K562 (cell line): Measurements from ENCODE around the gene CRYBA1. TPM values are rescaled to one million over a fixed set of nuclear protein-coding genes. Genes with fewer than 3 reads are reported as not detected.

ENCODE experiments used
- ATAC-seq: fragments of 200-7000 bp; cut with Tn5 transposase; 3 replicates; pipeline ENCODE4 v1.9.1; 2020; ENCODE audit warnings: moderate library complexity
- BruUV-seq: library from RNA; stranded (reverse); fragments of 400-500 nt; replicated peaks from 2 replicates; lab custom pipeline; 2021; lab: Mats Ljungman, UMichigan
- CTCF ChIA-PET: fragments of 300-600 bp; formaldehyde crosslinking; extraction: SDS; loops from one replicate; lab custom pipeline; 2021; ENCODE audit warnings: low intra/inter-chr PET ratio; lab: Yijun Ruan, JAX
- POLR2A ChIA-PET: fragments of 300-600, 350-650 bp; sonication (Branson Sonifier 250); formaldehyde crosslinking; extraction: SDS; loops from one replicate; lab custom pipeline; 2021; ENCODE audit warnings: antibody characterized with exemption, inconsistent platforms; lab: Yijun Ruan, JAX
- DNase-seq, 4 experiments: peaks; one replicate each; pipeline versions ENCODE4 v3.0.0 to v3.0.0-alpha.2; 2011 to 2018; ENCODE audit warnings: low spot score in 3 of 4, mixed read lengths in 3 of 4; ENCODE audit errors: extremely low read depth in 1 of 4
- FAIRE-seq: peaks from 2 replicates; lab custom pipeline; 2011; peaks lifted over from hg19 to GRCh38; lab: Jason Lieb, UNC
- H2AFZ ChIP-seq: 2 replicates; pipeline ENCODE4 v1.6.0; 2011; ENCODE audit warnings: low read depth, low read length, control low read depth, inconsistent platforms
- H3K27ac ChIP-seq: fragments of 200-600 bp; 3 replicates; pipeline ENCODE4 v1.8.0; 2011; ENCODE audit warnings: low read depth, mild to moderate bottlenecking, control low read depth, inconsistent platforms, low read length, moderate library complexity, mixed read lengths; ENCODE audit errors: extremely low read depth
- H3K27me3 ChIP-seq, 2 experiments: fragments of 300-600 bp in 1 of 2; 2 replicates in 1 of 2; 3 replicates in 1 of 2; pipeline versions ENCODE4 v1.6.0 to v1.8.0; 2011; ENCODE audit warnings: inconsistent platforms in 2 of 2, low read length in 2 of 2, mild to moderate bottlenecking in 1 of 2, mixed read lengths in 1 of 2, moderate library complexity in 1 of 2; ENCODE audit not compliant: control insufficient read depth in 2 of 2, insufficient read depth in 2 of 2
- H3K36me3 ChIP-seq: fragments of 300-600 bp; 3 replicates; pipeline ENCODE4 v1.8.0; 2011; ENCODE audit warnings: mild to moderate bottlenecking, low read length, inconsistent platforms; ENCODE audit not compliant: control insufficient read depth, insufficient read depth
- H3K4me1 ChIP-seq, 2 experiments: fragments of 200-600 bp in 1 of 2; replicated peaks in 1 of 2; 2 replicates in 1 of 2; 3 replicates in 1 of 2; pipeline versions ENCODE4 v1.5.1 to v1.8.0; 2011; ENCODE audit warnings: inconsistent platforms in 2 of 2, low read length in 2 of 2, mild to moderate bottlenecking in 1 of 2, mixed read lengths in 1 of 2, moderate library complexity in 1 of 2; ENCODE audit not compliant: control insufficient read depth in 2 of 2, insufficient read depth in 2 of 2
- H3K4me2 ChIP-seq: 2 replicates; pipeline ENCODE4 v1.6.1; 2011; ENCODE audit warnings: low read length, control low read depth, inconsistent platforms, mixed read lengths; ENCODE audit not compliant: insufficient read depth
- H3K4me3 ChIP-seq: fragments of 200-600 bp; sonication (generic), shearing (Covaris generic); 2 replicates; pipeline ENCODE4 v1.5.1; 2016; ENCODE audit warnings: control low read depth, inconsistent platforms
- H3K79me2 ChIP-seq: fragments of 200-600 bp; 3 replicates; pipeline ENCODE4 v1.8.0; 2011; ENCODE audit warnings: low read length, inconsistent platforms; ENCODE audit not compliant: control insufficient read depth, insufficient read depth
- H3K9ac ChIP-seq, 2 experiments: 2 replicates each; pipeline versions ENCODE4 v1.6.0 to v1.6.1; 2011; ENCODE audit warnings: low read depth in 2 of 2, low read length in 2 of 2, control low read depth in 1 of 2, inconsistent platforms in 1 of 2, mild to moderate bottlenecking in 1 of 2, mixed read lengths in 1 of 2; ENCODE audit not compliant: insufficient read depth in 1 of 2
- H3K9me1 ChIP-seq: one replicate; pipeline ENCODE4 v1.6.0; 2011; ENCODE audit warnings: inconsistent platforms, mild to moderate bottlenecking, low read length, moderate library complexity; ENCODE audit not compliant: control insufficient read depth, insufficient read depth
- H3K9me3 ChIP-seq: replicated peaks from 2 replicates; pipeline ENCODE4 v1.5.1; 2011; ENCODE audit warnings: low read depth, low read length, inconsistent platforms; ENCODE audit not compliant: control insufficient read depth, insufficient read depth
- H4K20me1 ChIP-seq: replicated peaks from 2 replicates; pipeline ENCODE4 v1.6.1; 2011; ENCODE audit warnings: low read length, inconsistent platforms, mixed read lengths; ENCODE audit not compliant: control insufficient read depth, insufficient read depth
- ARNT ChIP-seq, 2 experiments: fragments of 450-650 bp; IDR thresholded peaks; 2 replicates each; pipeline ENCODE4 v1.6.1; 2016; ENCODE audit warnings: mild to moderate bottlenecking in 1 of 2
- ILF3 ChIP-seq: fragments of 450-650 bp; IDR thresholded peaks from 2 replicates; pipeline ENCODE4 v1.6.1; 2018; ENCODE audit warnings: antibody characterized with exemption, mild to moderate bottlenecking, moderate library complexity, borderline replicate concordance
- NCOR1 ChIP-seq: fragments of 450-650 bp; IDR thresholded peaks from 2 replicates; pipeline ENCODE4 v1.6.1; 2016; ENCODE audit warnings: mild to moderate bottlenecking, moderate library complexity
- PHF21A ChIP-seq: fragments of 450-650 bp; IDR thresholded peaks from 2 replicates; pipeline ENCODE4 v1.6.1; 2017; ENCODE audit warnings: low read depth, borderline replicate concordance
- SMARCE1 ChIP-seq: fragments of 450-650 bp; IDR thresholded peaks from 2 replicates; pipeline ENCODE4 v1.7.1; 2016; ENCODE audit warnings: mild to moderate bottlenecking
- SRSF7 ChIP-seq: fragments of 200-400 bp; formaldehyde crosslinking; optimal IDR thresholded peaks from 2 replicates; pipeline ENCODE3; 2017; ENCODE audit warnings: mild to moderate bottlenecking, low read depth, low read length
- ZNF143 ChIP-seq: sonication (generic); formaldehyde crosslinking; IDR thresholded peaks from 2 replicates; pipeline ENCODE4 v1.9.0; 2022; ENCODE audit warnings: mild to moderate bottlenecking, missing genetic modification reagents
- ZNF146 ChIP-seq: IDR thresholded peaks from one replicate; pipeline ENCODE4 v1.6.1; 2018; ENCODE audit warnings: missing compliant biosample characterization; ENCODE audit not compliant: unreplicated experiment
- WGBS: fragments of 100-300 bp; shearing (Covaris generic); methylation state at CpG from one replicate; pipeline ENCODE4 v1.1.6; 2016; ENCODE audit warnings: low coverage, mixed read lengths; ENCODE audit not compliant: insufficient coverage; ENCODE audit errors: missing lambda C conversion rate; 5-methylcytosine and 5-hydroxymethylcytosine counted together
- in situ Hi-C: fragments of 300-500 bp; cut with MboI; formaldehyde crosslinking; loops from 4 replicates; pipeline ENCODE4 v1.15.0; 2018; ENCODE audit warnings: inconsistent platforms, mixed read lengths
- intact Hi-C: fragments of 100-400 bp; cut with micrococcal nuclease; formaldehyde crosslinking; loops from 2 replicates; pipeline ENCODE4 v1.14.2; 2022
- polyA plus RNA-seq, 8 experiments: library from polyadenylated mRNA; depleted of rRNA in 4 of 8; stranded (reverse) in 5 of 8; unstranded in 3 of 8; fragments of >200 nt; fragmentation: Nextera tagmentation in 2 of 8; fragmentation: Illumina TruSeq in 1 of 8; extraction: Ambion mirVana in 2 of 8; extraction: Trizol in 1 of 8; gene quantifications; 2 replicates each; pipeline versions ENCODE4 v1.2.1 to v1.2.3, GENCODE V29; 2011 to 2014; ENCODE audit warnings: inconsistent platforms in 1 of 8, missing spikeins in 1 of 8
- total RNA-seq, 7 experiments: library from RNA; depleted of rRNA in 6 of 7; stranded (reverse); fragments of >200 nt in 6 of 7; fragmentation: Illumina TruSeq in 2 of 7; extraction: Trizol in 2 of 7; gene quantifications; 2 replicates each; pipeline versions ENCODE4 v1.2.1 to v1.2.3, GENCODE V29; 2011 to 2021; ENCODE audit warnings: low replicate concordance in 1 of 7

The CRYBA1 gene
- total and polyA plus RNA-seq, 9 of the 15 experiments (the other 6 are each of a cell fraction or from before 2014, with no cell fraction given): not detected

DNA sequence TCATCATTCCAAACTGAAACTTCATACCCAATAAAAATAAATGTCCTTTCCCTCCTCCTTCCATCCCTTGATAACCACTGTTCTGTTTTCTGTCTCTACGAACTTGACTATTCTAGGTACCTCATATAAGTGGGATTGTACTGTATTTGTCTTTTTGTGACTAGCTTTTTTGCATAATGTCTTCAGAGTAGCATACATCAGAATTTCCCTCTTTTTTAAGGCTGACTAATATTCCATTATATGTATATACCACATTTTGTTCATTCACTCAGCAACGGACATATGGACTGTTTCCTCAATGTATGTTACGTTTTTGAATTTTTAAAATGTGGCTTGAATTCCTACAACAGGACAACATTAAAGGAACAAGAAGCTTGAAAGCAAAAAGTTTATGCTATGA, 48.8 kb downstream of the CRYBA1 start:
- no peak overlapping the region for H3K27ac ChIP-seq
- FAIRE-seq (no peak), ATAC-seq (no peak), DNase-seq (no peak)
- H4K20me1 ChIP-seq: peaks cover 6% of the 10 kb centered on the region
- ChIA-PET CTCF (no interaction called here), POLR2A (no interaction called here)
- H3K36me3 ChIP-seq: peaks cover 16% of the 10 kb centered on the region; the same call in 2 of the 3 replicates
- H3K9me3 ChIP-seq: no peaks in the 10 kb centered on the region
- intact Hi-C loops: no loop called here
- WGBS: 68% methylated on average over 3 of the region's 3 CpGs
- TF ChIP-seq SMARCE1 (no peak), ZNF146 (CRISPR knock-in tag) (peak; percentile 57)
- H2AFZ ChIP-seq: no peak overlapping the region
- peaks cover 1 to 10% of the 10 kb centered on the region in 2 experiments; a peak in 3 of 5 replicates for H3K4me1 ChIP-seq
- in situ Hi-C loops: no loop called here
- BruUV-seq: no TSS peak
- no peak overlapping the region for H3K4me3 ChIP-seq
- no peak overlapping the region for H3K9ac ChIP-seq
- no peak overlapping the region for H3K4me2 ChIP-seq
- no peaks in the 10 kb centered on the region for H3K27me3 ChIP-seq
- peaks cover 34% of the 10 kb centered on the region for H3K79me2 ChIP-seq
- no peaks in the 10 kb centered on the region for H3K9me1 ChIP-seq

DNA sequence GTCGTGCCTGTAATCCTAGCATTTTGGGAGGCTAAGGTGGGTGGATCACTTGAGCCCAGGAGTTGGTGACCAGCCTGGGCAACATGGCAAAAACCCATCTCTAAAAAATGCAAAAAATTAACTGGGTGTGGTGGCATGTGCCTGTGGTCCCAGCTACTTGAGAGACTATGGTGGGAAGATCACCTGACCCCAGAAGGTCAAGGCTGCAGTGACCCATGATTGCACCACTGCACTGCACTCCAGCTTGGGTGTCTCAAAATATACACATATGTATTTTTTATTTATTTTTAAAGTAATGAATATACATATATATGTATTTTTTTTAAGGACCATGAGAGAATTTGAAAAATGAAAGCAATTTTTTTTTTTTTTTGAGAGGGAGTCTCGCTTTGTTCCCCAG, 52.4 kb downstream of the CRYBA1 start:
- in situ Hi-C loops (no loop called here), intact Hi-C loops (no loop called here)
- no peaks in the 10 kb centered on the region for H3K36me3 ChIP-seq
- BruUV-seq: no TSS peak
- ATAC-seq (no peak), DNase-seq (no peak), FAIRE-seq (no peak)
- H3K27ac ChIP-seq: no peak overlapping the region
- TF ChIP-seq NCOR1 (no peak), PHF21A (no peak), ARNT (IDR thresholded peaks at IDR 0.05) (no peak), ZNF143 (CRISPR knock-in tag) (no peak), SRSF7 (no peak), ILF3 (no peak)
- H3K4me2 ChIP-seq: no peak overlapping the region
- H3K4me3 ChIP-seq: no peak overlapping the region
- no peaks in the 10 kb centered on the region for H3K79me2 ChIP-seq
- POLR2A ChIA-PET: interaction anchor here (0.6 to 1.5 kb wide), 4 partner anchors 10 to 85 kb away, joined by 3 to 4 read pairs (median 3); no protein-coding TSS in a partner anchor
- no peaks in the 10 kb centered on the region for H4K20me1 ChIP-seq
- H3K9ac ChIP-seq: no peak overlapping the region
- no peaks in the 10 kb centered on the region for H3K27me3 ChIP-seq
- H3K9me3 ChIP-seq: no peaks in the 10 kb centered on the region
- H2AFZ ChIP-seq: no peak overlapping the region
- H3K4me1 ChIP-seq: no peaks in the 10 kb centered on the region
- CTCF ChIA-PET: no interaction called here
- H3K9me1 ChIP-seq: no peaks in the 10 kb centered on the region
- 81% methylated on average over 2 of the region's 2 CpGs for WGBS
